NCI-H524 (cell line): ENCODE data around the gene INTS14.
"Not testable (repeated sequence)": the region's sequence is repeated elsewhere in the genome, so short reads cannot be mapped to it uniquely, and the experiment has no call there.

ENCODE experiments used
- DNase-seq, 2 experiments: peaks; one replicate each; lab custom pipeline; 2025; lab: John Stamatoyannopoulos, UW

INTS14 gene

GRCh38 chr15:65630760-65631159, 19.8 kb upstream of the INTS14 start:
- DNase-seq = no peak

GRCh38 chr15:65629548-65629947, 18.6 kb upstream of the INTS14 start:
- no peak for DNase-seq

- DNase-seq = no peak
Observed at GRCh38 chr15:65626856-65627255, 15.9 kb upstream of the INTS14 start.

- no peak for DNase-seq
Observed at GRCh38 chr15:65623103-65623502, 12.2 kb upstream of the INTS14 start.

- DNase-seq = no peak
Observed at GRCh38 chr15:65621638-65622037, 10.7 kb upstream of the INTS14 start, which contains the start of gene SLC24A1. TSS of gene SLC24A1 (plus strand) at chr15:65621938. CDS start at chr15:65624081, 2,143 bp downstream.

- DNase-seq = no peak
Observed at GRCh38 chr15:65620833-65621232, 9.9 kb upstream of the INTS14 start.

- DNase-seq = no peak
Observed at GRCh38 chr15:65619626-65620290, 8.8 kb upstream of the INTS14 start.

GRCh38 chr15:65618560-65619109, 7.7 kb upstream of the INTS14 start:
- DNase-seq = no peak

GRCh38 chr15:65615887-65616286, 5.0 kb upstream of the INTS14 start:
- DNase-seq = not testable (repeated sequence)

GRCh38 chr15:65612949-65613744, 2.2 kb upstream of the INTS14 start:
- no peak for DNase-seq

- no peak for DNase-seq
Observed at GRCh38 chr15:65612616-65612946, 1.6 kb upstream of the INTS14 start.

- DNase-seq = no peak
Observed at GRCh38 chr15:65611888-65612615, 1.1 kb upstream of the INTS14 start.

- DNase-seq = no peak
Observed at GRCh38 chr15:65603559-65603958, 7.4 kb downstream of the INTS14 start.

GRCh38 chr15:65603134-65603533, 7.8 kb downstream of the INTS14 start:
- DNase-seq = no peak

GRCh38 chr15:65599677-65600076, 11.3 kb downstream of the INTS14 start:
- no peak for DNase-seq

- DNase-seq = no peak
Observed at GRCh38 chr15:65598468-65598867, 12.5 kb downstream of the INTS14 start.

GRCh38 chr15:65595960-65596359, 15.0 kb downstream of the INTS14 start:
- peak in 1 of 2 experiments; percentile 38 for DNase-seq

- no peak for DNase-seq
Observed at GRCh38 chr15:65587094-65587493, 23.8 kb downstream of the INTS14 start.

GRCh38 chr15:65584241-65584640, 26.7 kb downstream of the INTS14 start:
- no peak for DNase-seq

- no peak for DNase-seq
Observed at GRCh38 chr15:65583701-65584100, 27.2 kb downstream of the INTS14 start.

- DNase-seq = no peak
Observed at GRCh38 chr15:65580287-65580686, 30.6 kb downstream of the INTS14 start.

GRCh38 chr15:65579762-65580161, 31.2 kb downstream of the INTS14 start:
- no peak for DNase-seq
